ENCODE data around the gene ENOX1. TPM values are rescaled to one million over a fixed set of nuclear protein-coding genes. Genes with fewer than 3 reads are reported as not detected.

The ENOX1 gene
- polyA plus RNA-seq, 1 donor (not counting 4 experiments of a cell fraction or from before 2014, with no cell fraction given), result 1.1 TPM

DNA sequence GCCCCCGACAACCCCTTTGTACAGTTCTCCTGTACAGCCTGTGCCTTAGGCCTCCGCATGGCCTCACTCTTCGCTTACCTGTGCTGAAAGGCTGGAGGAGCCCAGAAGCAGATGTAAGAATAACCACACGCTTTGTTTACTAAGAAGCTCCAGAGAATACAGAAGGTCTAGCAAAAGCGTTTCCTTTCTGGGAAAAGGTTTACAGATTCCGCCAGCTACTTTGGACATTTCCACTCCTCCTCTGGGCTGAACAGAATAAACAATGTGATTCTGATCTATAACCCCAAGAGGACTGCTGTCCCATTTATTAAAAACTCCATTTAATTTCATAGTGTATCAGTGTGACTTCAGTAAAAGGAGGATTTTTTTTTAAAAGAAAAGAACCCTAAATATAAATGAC is 424.2 kb downstream of the ENOX1 start:
- Histone ChIP-seq H3K4me3 (ENCODE audit: control insufficient read depth in 2 of 3, extremely low read depth in 1 of 3, insufficient read depth in 2 of 3, low read depth in 1 of 3, low read length in 3 of 3) (no peak overlapping the region), H3K9me1 (ENCODE audit: control insufficient read depth, extremely low read depth, insufficient read depth, low read length) (no peaks in the 10 kb centered on the region)
- dilution Hi-C loops (cut with MboI; ENCODE audit: extremely low pct_ligation_motif_present, low sequenced_read_pairs), result no loop called here

DNA sequence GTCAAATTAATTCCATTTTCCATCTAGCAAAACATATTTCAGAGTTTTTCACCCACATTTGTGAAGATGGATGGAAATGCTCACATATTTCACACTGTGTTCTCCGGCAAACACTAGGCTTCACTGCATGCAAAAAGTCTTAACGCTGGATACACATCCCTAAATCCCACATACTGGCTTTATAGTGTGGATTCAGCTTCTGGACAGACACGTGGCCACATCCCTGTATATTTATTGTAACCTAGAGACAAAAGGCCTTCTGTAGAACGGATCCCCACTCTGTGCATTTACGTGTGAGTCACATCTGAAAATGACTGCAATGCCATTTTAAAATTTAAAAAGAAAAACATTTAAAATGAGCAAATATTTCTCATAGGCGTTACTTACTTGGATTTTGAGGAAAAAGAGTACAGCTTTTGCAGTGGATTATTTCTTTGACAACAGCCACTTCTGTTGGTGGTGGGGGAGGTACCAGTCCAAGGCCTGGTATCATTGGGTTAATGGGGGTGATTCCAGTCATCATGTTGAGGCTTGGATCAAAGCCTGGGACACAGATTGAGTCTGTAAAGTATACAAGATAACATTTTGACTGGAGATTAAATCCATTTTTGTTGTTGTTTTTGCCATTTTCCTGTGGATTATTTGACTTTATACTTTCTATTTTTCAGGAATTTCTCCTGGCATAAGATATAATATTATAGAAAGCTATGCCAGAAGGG is 425.7 kb downstream of the ENOX1 start:
- H2AFZ ChIP-seq (ENCODE audit: control insufficient read depth, low read length), result no peak overlapping the region
- TF ChIP-seq, protein P1, sequence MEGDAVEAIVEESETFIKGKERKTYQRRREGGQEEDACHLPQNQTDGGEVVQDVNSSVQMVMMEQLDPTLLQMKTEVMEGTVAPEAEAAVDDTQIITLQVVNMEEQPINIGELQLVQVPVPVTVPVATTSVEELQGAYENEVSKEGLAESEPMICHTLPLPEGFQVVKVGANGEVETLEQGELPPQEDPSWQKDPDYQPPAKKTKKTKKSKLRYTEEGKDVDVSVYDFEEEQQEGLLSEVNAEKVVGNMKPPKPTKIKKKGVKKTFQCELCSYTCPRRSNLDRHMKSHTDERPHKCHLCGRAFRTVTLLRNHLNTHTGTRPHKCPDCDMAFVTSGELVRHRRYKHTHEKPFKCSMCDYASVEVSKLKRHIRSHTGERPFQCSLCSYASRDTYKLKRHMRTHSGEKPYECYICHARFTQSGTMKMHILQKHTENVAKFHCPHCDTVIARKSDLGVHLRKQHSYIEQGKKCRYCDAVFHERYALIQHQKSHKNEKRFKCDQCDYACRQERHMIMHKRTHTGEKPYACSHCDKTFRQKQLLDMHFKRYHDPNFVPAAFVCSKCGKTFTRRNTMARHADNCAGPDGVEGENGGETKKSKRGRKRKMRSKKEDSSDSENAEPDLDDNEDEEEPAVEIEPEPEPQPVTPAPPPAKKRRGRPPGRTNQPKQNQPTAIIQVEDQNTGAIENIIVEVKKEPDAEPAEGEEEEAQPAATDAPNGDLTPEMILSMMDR (optimal IDR thresholded peaks at IDR 0.05 in 1 of 3, IDR thresholded peaks at IDR 0.05 in 1 of 3, conservative IDR thresholded peaks at IDR 0.05 in 1 of 3; ENCODE audit: extremely low read depth in 1 of 3, insufficient read depth in 2 of 3, low read length in 3 of 3), result peak in 1 of 3 experiments; percentile 8
- TF ChIP-seq EZH2 (IDR thresholded peaks at IDR 0.05; ENCODE audit: low read length), result no peak
- no peaks in the 10 kb centered on the region for H3K27me3 ChIP-seq (ENCODE audit: control insufficient read depth, extremely low read depth, insufficient read depth, low read length)
- no peaks in the 10 kb centered on the region for H3K36me3 ChIP-seq (ENCODE audit: control insufficient read depth in 2 of 2, extremely low read depth in 1 of 2, insufficient read depth in 2 of 2, low read length in 2 of 2)
- H3K4me2 ChIP-seq (ENCODE audit: control insufficient read depth, extremely low read depth, insufficient read depth, low read depth, low read length), result no peak overlapping the region
- FAIRE-seq (no peak), DNase-seq (ENCODE audit: low read depth, low spot score) (no peak)
- no peak overlapping the region for H3K9ac ChIP-seq (ENCODE audit: control insufficient read depth, extremely low read depth, insufficient read depth, low read length)
- no peak overlapping the region for H3K4me3 ChIP-seq (ENCODE audit: control insufficient read depth in 2 of 3, extremely low read depth in 1 of 3, insufficient read depth in 2 of 3, low read depth in 1 of 3, low read length in 3 of 3)
- H3K79me2 ChIP-seq (ENCODE audit: control insufficient read depth, insufficient read depth, low read length), result no peaks in the 10 kb centered on the region
- no peaks in the 10 kb centered on the region for H3K4me1 ChIP-seq (ENCODE audit: control insufficient read depth, extremely low read depth, insufficient read depth, low read length)
- no peak overlapping the region for H3K27ac ChIP-seq (ENCODE audit: control insufficient read depth, insufficient read depth, low read length)
- no peaks in the 10 kb centered on the region for H3K9me3 ChIP-seq (ENCODE audit: control insufficient read depth, low read depth, low read length)
- H4K20me1 ChIP-seq (ENCODE audit: control insufficient read depth, extremely low read depth, insufficient read depth, low read length), result no peaks in the 10 kb centered on the region
- H3K9me1 ChIP-seq (ENCODE audit: control insufficient read depth, extremely low read depth, insufficient read depth, low read length), result no peaks in the 10 kb centered on the region
- dilution Hi-C loops (cut with MboI; ENCODE audit: extremely low pct_ligation_motif_present, low sequenced_read_pairs), result no loop called here

More for the DNA sequence above, 424.2 kb downstream of the ENOX1 start:
- Histone ChIP-seq H4K20me1 (ENCODE audit: control insufficient read depth, extremely low read depth, insufficient read depth, low read length) (no peaks in the 10 kb centered on the region), H3K36me3 (ENCODE audit: control insufficient read depth in 2 of 2, extremely low read depth in 1 of 2, insufficient read depth in 2 of 2, low read length in 2 of 2) (no peaks in the 10 kb centered on the region), H3K9me3 (ENCODE audit: control insufficient read depth, low read depth, low read length) (no peaks in the 10 kb centered on the region), H3K4me2 (ENCODE audit: control insufficient read depth, extremely low read depth, insufficient read depth, low read depth, low read length) (no peak overlapping the region), H2AFZ (ENCODE audit: control insufficient read depth, low read length) (no peak overlapping the region), H3K4me1 (ENCODE audit: control insufficient read depth, extremely low read depth, insufficient read depth, low read length) (no peaks in the 10 kb centered on the region), H3K27ac (ENCODE audit: control insufficient read depth, insufficient read depth, low read length) (no peak overlapping the region), H3K9ac (ENCODE audit: control insufficient read depth, extremely low read depth, insufficient read depth, low read length) (no peak overlapping the region), H3K79me2 (ENCODE audit: control insufficient read depth, insufficient read depth, low read length) (no peaks in the 10 kb centered on the region), H3K27me3 (ENCODE audit: control insufficient read depth, extremely low read depth, insufficient read depth, low read length) (no peaks in the 10 kb centered on the region)
- DNase-seq (ENCODE audit: low read depth, low spot score) (no peak), FAIRE-seq (no peak)
- TF ChIP-seq, protein P1 (optimal IDR thresholded peaks at IDR 0.05 in 1 of 3, IDR thresholded peaks at IDR 0.05 in 1 of 3, conservative IDR thresholded peaks at IDR 0.05 in 1 of 3; ENCODE audit: extremely low read depth in 1 of 3, insufficient read depth in 2 of 3, low read length in 3 of 3), result no peak
- TF ChIP-seq EZH2 (IDR thresholded peaks at IDR 0.05; ENCODE audit: low read length), result no peak

Data from keratinocyte (primary cell).